T-helper 1 cell treated with Interleukin-12 subunit alpha and Interleukin-12 subunit beta and Interleukin-4 antibody, amounts not matched to agents 30 ng/mL and 1 ng/mL, for 36 hours (primary cell): ENCODE results near the gene ADGRL4. TPM values are rescaled to one million over a fixed set of nuclear protein-coding genes. Genes with fewer than 3 reads are reported as not detected.
"Not testable (repeated sequence)": the region's sequence is repeated elsewhere in the genome, so short reads cannot be mapped to it uniquely, and the experiment has no call there.

ENCODE experiments used
- intact Hi-C: fragments of 100-400 bp; cut with micrococcal nuclease; formaldehyde crosslinking; loops from one replicate; pipeline ENCODE4 v1.15.1; 2024
- total RNA-seq: library from RNA; stranded (reverse); gene quantifications from 2 replicates; pipeline ENCODE4 v1.2.3, GENCODE V29; 2022

ADGRL4 gene
- total RNA-seq, 1 donor from 2014 or later: not detected

DNA sequence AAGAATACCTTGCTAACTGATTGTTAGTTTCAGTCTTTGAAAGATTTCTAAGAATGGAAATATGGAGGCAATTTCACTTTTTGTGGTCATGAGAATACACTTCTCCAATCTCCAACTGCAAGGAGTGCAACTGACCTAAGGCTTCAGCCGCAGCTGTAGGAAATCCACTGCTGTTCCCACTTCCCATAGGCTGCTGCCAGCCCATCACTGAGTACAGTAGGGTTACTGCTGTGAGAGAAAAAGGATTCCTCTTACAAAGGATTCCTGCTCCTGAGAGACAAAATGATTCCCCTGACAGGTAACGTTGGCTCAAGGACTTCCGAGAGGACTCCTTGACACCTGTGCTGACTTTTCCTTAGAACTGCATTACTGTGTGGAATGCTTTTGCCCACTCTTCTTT lies 87.4 kb downstream of the ADGRL4 start:
- intact Hi-C loops: no loop called here

DNA sequence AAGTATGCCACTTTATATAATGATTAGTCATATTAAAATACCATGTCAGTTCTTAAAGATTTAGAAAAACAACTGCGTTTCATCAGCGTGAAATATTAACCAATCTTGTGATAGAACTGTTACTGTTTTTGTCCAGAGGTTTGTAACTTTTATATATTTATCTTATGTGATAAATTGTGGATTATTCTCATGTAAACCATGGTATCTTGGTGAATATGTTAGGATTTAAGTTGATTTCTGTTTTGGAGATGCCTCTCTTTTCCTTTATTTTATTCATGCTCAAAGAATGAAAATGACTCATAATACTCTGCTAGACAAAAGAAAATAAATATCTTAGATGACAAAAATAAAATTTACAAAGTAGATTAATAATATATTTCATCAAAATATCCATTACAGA lies 88.4 kb downstream of the ADGRL4 start:
- intact Hi-C loops: no loop called here

GRCh38 chr1:78916986-78917385 lies 89.5 kb downstream of the ADGRL4 start:
- intact Hi-C loops: no loop called here

GRCh38 chr1:78913950-78914349 lies 92.6 kb downstream of the ADGRL4 start:
- intact Hi-C loops: no loop called here

DNA sequence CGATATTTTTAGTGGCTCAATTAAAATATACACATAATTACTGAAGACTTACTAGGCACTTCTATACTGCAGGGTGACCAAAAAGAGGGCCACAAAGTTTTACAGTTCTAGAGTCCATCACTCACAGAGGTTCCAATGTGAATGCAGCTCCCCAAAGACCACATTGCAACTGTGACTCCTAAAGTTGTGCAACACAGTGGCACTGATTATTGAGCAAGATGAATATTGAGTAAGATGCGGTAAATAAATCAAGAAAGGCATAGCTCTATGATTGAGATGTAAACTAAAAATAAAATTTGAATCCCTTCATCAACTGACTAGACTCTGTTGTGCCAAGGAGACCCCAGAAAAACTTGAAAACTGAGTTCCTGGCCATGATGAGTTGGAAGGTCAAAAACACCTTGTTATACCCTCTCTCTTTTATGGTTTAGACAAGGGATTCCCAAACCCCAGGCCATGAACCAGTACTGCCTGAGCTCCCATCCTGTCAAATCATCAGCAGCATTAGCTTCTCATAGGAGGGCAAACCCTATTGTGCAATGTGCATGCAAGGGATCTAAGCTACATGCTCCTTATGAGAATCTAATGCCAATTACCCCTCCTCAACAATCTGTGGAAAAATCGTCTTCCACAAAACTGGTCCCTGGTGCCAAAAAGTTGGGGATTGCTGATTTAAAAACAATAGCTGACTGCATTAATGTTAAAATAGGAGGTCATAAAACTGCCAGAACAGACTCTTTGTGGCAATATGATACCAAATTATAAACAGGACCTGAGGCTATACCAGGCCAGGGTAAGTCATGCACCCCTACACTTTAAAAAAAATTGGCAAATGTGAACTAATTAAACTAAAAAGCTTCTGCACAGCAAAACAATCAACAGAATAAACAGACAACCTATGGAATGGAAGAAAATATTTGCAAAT lies 94.3 kb downstream of the ADGRL4 start:
- intact Hi-C loops: no loop called here

GRCh38 chr1:78902641-78903040 lies 103.9 kb downstream of the ADGRL4 start:
- intact Hi-C loops: no loop called here

DNA sequence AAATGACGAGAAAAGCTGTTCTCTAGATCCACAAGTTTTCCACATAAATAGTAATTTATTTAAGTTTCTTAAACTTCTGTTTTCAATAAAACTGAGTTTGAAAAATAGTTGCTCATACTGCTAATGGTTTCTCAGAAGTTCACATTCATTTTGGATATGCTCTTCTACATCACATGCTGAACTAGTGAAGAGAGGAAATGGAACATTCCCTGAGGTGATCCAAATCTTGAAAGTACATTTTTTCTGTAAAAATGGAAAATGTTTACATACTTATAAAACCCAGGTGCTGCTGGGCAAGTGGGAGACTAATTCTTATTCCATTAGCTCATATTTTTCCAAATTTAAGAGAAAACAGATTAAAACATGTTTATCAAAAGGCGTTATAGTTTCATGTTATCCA lies 111.7 kb downstream of the ADGRL4 start:
- intact Hi-C loops: no loop called here

- intact Hi-C loops: no loop called here
Measured at GRCh38 chr1:78892260-78892840, 114.2 kb downstream of the ADGRL4 start.

DNA sequence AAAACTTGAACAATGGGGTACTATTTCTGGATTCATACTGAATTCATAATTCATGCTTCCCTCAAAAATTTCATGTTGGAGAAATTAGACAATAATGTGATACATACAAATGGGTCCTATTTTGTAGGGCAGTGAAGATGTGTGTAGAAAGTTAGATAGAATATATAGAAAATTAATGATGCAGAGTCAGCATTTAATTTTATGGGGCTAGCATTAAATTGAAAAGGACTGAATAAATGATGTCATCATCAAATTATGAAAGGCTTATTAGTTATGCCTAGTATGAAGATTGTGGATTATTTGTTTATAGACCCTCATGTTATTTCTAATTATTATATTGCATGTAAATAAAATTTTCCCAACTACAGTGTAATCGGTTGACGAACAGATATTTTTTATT lies 119.1 kb downstream of the ADGRL4 start:
- intact Hi-C loops: no loop called here

- intact Hi-C loops: no loop called here
Measured at GRCh38 chr1:78884685-78885452, 121.7 kb downstream of the ADGRL4 start.

- intact Hi-C loops: no loop called here
Measured at GRCh38 chr1:78880223-78880622, 126.3 kb downstream of the ADGRL4 start.

DNA sequence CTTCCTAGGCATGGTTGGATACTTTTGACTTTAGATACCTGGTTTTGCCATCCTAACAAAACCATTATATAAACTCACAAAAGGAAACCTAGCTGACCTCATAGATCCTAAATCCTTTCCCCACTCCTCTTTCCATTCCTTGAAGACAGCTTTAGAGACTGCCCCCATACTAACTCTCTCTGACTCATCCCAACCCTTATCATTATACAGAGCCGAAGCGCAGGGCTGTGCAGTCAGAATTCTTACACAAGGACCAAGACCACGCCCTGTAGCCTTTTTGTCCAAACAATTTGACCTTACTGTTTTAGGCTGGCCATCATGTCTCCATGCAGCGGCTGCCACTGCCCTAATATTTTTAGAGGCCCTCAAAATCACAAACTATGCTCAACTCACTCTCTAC lies 130.5 kb downstream of the ADGRL4 start:
- intact Hi-C loops: not testable (repeated sequence)

DNA sequence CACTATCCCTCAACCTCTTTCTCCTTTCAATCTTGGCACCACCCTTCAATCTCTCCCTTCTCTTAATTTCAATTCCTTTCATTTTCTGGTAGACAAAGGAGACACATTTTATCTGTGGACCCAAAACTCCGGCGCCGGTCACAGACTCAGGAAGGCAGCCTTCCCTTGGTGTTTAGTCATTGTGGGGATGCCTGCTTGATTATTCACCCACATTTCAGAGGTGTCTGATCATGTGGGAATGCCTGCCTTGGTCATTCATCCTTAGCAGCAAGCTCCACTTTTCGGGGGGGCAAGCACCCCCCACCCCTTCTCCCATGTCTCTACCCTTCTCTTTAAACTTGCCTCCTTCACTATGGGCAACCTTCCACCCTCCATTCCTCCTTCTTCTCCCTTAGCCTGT lies 133.7 kb downstream of the ADGRL4 start:
- intact Hi-C loops: not testable (repeated sequence)

GRCh38 chr1:78871249-78871648 lies 135.3 kb downstream of the ADGRL4 start:
- intact Hi-C loops: no loop called here

DNA sequence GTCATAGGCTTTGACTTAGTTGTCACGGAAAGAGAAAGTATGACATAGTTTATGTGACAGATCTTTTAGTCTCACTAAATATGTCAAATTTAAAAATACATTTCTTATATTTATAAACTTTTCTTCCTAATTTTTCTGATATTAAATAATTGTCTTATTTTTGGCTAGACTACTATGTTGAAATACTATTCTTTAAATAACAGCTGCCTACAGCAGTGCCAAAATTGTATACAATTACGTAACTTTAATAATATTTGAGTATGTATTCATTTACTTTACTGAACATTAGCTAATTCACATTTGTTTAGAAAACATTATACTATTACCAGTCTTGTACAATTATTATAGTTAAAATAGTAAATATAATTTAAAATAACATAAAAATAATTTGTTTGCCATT lies 137.4 kb downstream of the ADGRL4 start:
- intact Hi-C loops: no loop called here

GRCh38 chr1:78864175-78864574 lies 142.4 kb downstream of the ADGRL4 start:
- intact Hi-C loops: no loop called here

DNA sequence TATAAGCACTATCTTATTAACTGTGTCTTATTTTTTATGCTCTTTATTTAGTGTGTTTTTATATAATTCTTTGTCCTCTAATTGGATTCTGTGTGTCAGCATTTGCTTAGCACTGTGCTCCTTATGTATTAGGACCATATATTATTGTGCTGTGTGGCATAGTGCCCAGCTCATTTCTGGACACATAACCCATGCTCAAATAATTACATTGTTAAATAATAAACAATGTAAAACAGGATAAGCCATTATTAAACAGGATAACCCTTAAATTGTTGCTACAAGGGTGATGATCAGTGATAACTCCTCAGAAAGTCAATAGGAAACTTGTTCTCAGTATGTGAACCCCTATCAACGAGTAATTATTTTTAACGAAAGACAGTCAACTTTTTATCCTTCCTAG lies 150.4 kb downstream of the ADGRL4 start:
- intact Hi-C loops: no loop called here

DNA sequence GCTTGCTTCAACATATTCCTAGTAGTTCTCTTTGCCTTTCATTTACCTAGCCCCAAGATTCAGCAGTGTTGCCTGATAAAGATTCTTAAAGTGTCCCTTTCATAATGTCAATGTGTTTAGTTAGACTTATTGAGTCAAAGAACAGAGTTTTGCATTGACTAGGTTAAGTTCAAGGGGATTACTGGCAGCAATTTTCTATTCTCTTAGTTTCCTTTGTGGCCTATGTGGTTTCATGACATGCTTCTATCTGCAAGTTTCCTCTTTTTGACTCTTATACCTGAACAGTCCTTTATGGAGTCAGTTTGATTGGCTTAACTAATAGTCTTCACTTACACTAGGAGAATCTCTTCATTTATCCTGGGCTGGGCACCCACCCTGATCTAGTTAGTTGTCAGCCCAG lies 151.3 kb downstream of the ADGRL4 start:
- intact Hi-C loops: no loop called here

DNA sequence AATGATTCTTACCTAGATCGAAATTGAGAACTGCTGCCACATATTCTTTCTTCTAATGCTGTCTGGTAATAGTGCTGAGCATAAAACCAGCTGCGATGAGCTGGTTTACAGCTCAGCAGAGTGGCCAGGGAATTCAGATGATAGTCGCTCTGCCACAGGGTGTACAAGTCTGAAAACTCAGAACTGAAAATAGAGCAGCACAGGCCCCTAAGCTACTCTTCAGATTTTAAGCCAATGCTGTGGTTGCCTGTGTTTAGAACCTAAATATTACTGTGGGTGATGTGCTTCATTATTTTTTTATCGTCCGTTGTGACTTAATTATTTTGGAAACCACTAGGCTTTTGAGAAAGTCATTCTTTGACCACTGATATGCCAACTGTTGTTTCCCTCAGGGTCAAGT lies 152.0 kb downstream of the ADGRL4 start:
- intact Hi-C loops: no loop called here

GRCh38 chr1:78843546-78843945 lies 163.0 kb downstream of the ADGRL4 start:
- intact Hi-C loops: no loop called here

DNA sequence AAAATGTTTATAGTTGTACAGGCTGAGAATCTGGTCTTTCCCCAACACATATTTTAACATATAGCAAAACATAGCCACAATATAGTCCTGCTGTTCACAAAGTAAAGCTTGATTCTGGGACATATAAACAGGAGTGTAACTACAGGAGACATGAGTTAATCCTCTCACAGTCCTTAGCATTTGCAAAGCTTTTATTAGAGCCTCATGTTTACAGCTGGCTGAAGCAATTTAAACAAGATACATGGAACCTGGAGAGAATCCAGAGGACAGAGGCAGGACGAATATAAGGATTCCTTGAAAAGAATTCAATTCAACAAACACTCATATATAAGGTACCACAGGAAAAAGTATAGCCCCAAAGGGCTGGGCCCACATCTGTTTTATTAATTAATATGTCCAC lies 163.4 kb downstream of the ADGRL4 start:
- intact Hi-C loops: no loop called here
